Smooth muscle cell (in vitro differentiated cells): ENCODE results near the gene TTN. TPM values are rescaled to one million over a fixed set of nuclear protein-coding genes. Genes with fewer than 3 reads are reported as not detected.

ENCODE experiments used
- DNase-seq: peaks from one replicate; lab custom pipeline; 2025; ENCODE audit not compliant: unreplicated experiment; lab: John Stamatoyannopoulos, UW
- H2AFZ ChIP-seq: fragments of 200-600 bp; sonication (generic); 2 replicates; pipeline ENCODE4 v1.6.0; 2016; ENCODE audit warnings: antibody characterized with exemption, low read depth, mild to moderate bottlenecking
- H3F3A ChIP-seq: fragments of 200-600 bp; sonication (generic); 2 replicates; pipeline ENCODE4 v1.6.0; 2017; ENCODE audit warnings: antibody characterized with exemption, low read depth
- H3K27ac ChIP-seq: fragments of 200-600 bp; sonication (generic); 2 replicates; pipeline ENCODE4 v1.5.1; 2016; ENCODE audit warnings: low read depth, mild to moderate bottlenecking
- H3K27me3 ChIP-seq: fragments of 200-600 bp; sonication (generic); 2 replicates; pipeline ENCODE4 v1.6.1; 2016; ENCODE audit warnings: low read depth, mild to moderate bottlenecking
- H3K36me3 ChIP-seq: fragments of 200-600 bp; sonication (generic); 2 replicates; pipeline ENCODE4 v1.5.1; 2016; ENCODE audit warnings: low read depth
- H3K4me1 ChIP-seq: fragments of 200-600 bp; sonication (generic); 2 replicates; pipeline ENCODE4 v1.5.1; 2016; ENCODE audit warnings: low read depth
- H3K4me2 ChIP-seq: fragments of 200-600 bp; sonication (generic); 2 replicates; pipeline ENCODE4 v1.6.0; 2016; ENCODE audit warnings: mild to moderate bottlenecking
- H3K4me3 ChIP-seq: fragments of 200-600 bp; sonication (generic); 2 replicates; pipeline ENCODE4 v1.5.1; 2016; ENCODE audit warnings: mild to moderate bottlenecking
- H3K79me2 ChIP-seq: fragments of 200-600 bp; sonication (generic); 2 replicates; pipeline ENCODE4 v1.6.0; 2016; ENCODE audit warnings: low read depth, mild to moderate bottlenecking
- H3K9ac ChIP-seq: fragments of 200-600 bp; sonication (generic); 2 replicates; pipeline ENCODE4 v1.6.0; 2016; ENCODE audit warnings: low read depth
- H3K9me3 ChIP-seq: fragments of 200-600 bp; sonication (generic); replicated peaks from 2 replicates; pipeline ENCODE4 v1.5.1; 2016; ENCODE audit warnings: low read depth
- H4K20me1 ChIP-seq: fragments of 200-600 bp; sonication (generic); 2 replicates; pipeline ENCODE4 v1.6.0; 2016; ENCODE audit warnings: low read depth
- CTCF ChIP-seq: fragments of 200-600 bp; sonication (generic); IDR thresholded peaks from 2 replicates; pipeline ENCODE4 v1.5.1; 2017; ENCODE audit warnings: borderline replicate concordance, mild to moderate bottlenecking, antibody characterized with exemption; ENCODE audit not compliant: insufficient read depth, poor library complexity, severe bottlenecking
- WGBS: methylation state at CpG from one replicate; pipeline ENCODE4 v1.1.7; 2016; ENCODE audit warnings: low lambda C conversion rate; 5-methylcytosine and 5-hydroxymethylcytosine counted together
- polyA plus RNA-seq: library from polyadenylated mRNA; unstranded; fragments of >200 nt; fragmentation: Nextera tagmentation; extraction: Ambion mirVana; gene quantifications from 2 replicates; pipeline ENCODE4 v1.2.1, GENCODE V29; 2016
- total RNA-seq: library from RNA; depleted of rRNA; stranded (reverse); fragments of >200 nt; gene quantifications from 2 replicates; pipeline ENCODE4 v1.2.3, GENCODE V29; 2014

TTN gene
- total and polyA plus RNA-seq, 2 experiments from 2014 or later: 0.25 TPM; not detected in 1

GRCh38 chr2:178480227-178481181, 326.7 kb downstream of the TTN start, which contains the start of gene PLEKHA3:
Gene PLEKHA3 (plus strand): TSS chr2:178480457. CDS start chr2:178480870, 413 bp downstream.
- Histone ChIP-seq H3F3A (peaks cover 5% of the 10 kb centered on the region), H3K4me1 (peaks cover 32% of the 10 kb centered on the region), H3K36me3 (no peaks in the 10 kb centered on the region), H3K27me3 (no peaks in the 10 kb centered on the region), H3K79me2 (peaks cover 75% of the 10 kb centered on the region), H3K27ac (peak within 1 kb of the TSS; percentile 94), H3K9me3 (no peaks in the 10 kb centered on the region), H3K9ac (peak within 1 kb of the TSS; percentile 90), H2AFZ (peak within 1 kb of the TSS; percentile 95), H3K4me2 (peak within 1 kb of the TSS; percentile 92), H4K20me1 (peaks cover 47% of the 10 kb centered on the region), H3K4me3 (peak within 1 kb of the TSS; percentile 91)
- WGBS: 1% methylated on average over 61 of the region's 92 CpGs
- no peak for TF ChIP-seq CTCF
- peak; percentile 88 for DNase-seq

GRCh38 chr2:178479758-178480226, 327.4 kb downstream of the TTN start:
- no peaks in the 10 kb centered on the region for H3K36me3 ChIP-seq
- no peak for DNase-seq
- peaks cover 40% of the 10 kb centered on the region for H4K20me1 ChIP-seq
- no peaks in the 10 kb centered on the region for H3K9me3 ChIP-seq
- WGBS: 29% methylated on average over 19 of the region's 19 CpGs
- TF ChIP-seq CTCF: no peak
- peak overlapping the region; percentile 94 for H3K27ac ChIP-seq
- H3K4me1 ChIP-seq: peaks cover 32% of the 10 kb centered on the region
- no peaks in the 10 kb centered on the region for H3K27me3 ChIP-seq
- H3F3A ChIP-seq: peaks cover 5% of the 10 kb centered on the region
- H3K79me2 ChIP-seq: peaks cover 73% of the 10 kb centered on the region
- peak overlapping the region; percentile 92 for H3K4me2 ChIP-seq
- H3K4me3 ChIP-seq: peak overlapping the region; percentile 91
- peak overlapping the region; percentile 90 for H3K9ac ChIP-seq
- peak overlapping the region; percentile 78 for H2AFZ ChIP-seq

GRCh38 chr2:178479275-178479616, 328.0 kb downstream of the TTN start:
- Histone ChIP-seq H3K9me3 (no peaks in the 10 kb centered on the region), H3F3A (peaks cover 5% of the 10 kb centered on the region), H3K9ac (no peak overlapping the region), H3K4me2 (peak overlapping the region; percentile 92), H3K27ac (peak overlapping the region; percentile 94), H3K79me2 (peaks cover 72% of the 10 kb centered on the region), H3K4me3 (peak overlapping the region; percentile 91), H3K36me3 (no peaks in the 10 kb centered on the region), H2AFZ (peak overlapping the region; percentile 95), H3K27me3 (no peaks in the 10 kb centered on the region), H3K4me1 (peaks cover 32% of the 10 kb centered on the region), H4K20me1 (peaks cover 34% of the 10 kb centered on the region)
- 56% methylated on average over 4 of the region's 4 CpGs for WGBS
- no peak for TF ChIP-seq CTCF
- no peak for DNase-seq
